Left cardiac atrium (tissue), 4 donors: ENCODE data around the gene GPR137C. TPM values are rescaled to one million over a fixed set of nuclear protein-coding genes. Genes with fewer than 3 reads are reported as not detected.

Experiments used
- ATAC-seq, 2 donors: fragments of 200-7000 bp; cut with Tn5 transposase; one replicate each; pipeline ENCODE4 v1.9.1; 2020; ENCODE audit warnings: mild to moderate bottlenecking in 2 of 2, moderate library complexity in 2 of 2
- DNase-seq: peaks from one replicate; pipeline ENCODE4 v3.0.0-alpha.2; 2020
- intact Hi-C, 2 donors: fragments of 100-400 bp; cut with DNase I; formaldehyde crosslinking; loops; one replicate each; pipeline versions ENCODE4 v1.14.1 to v1.15.1; 2022 to 2023
- total RNA-seq, 2 donors: library from RNA; stranded (reverse); fragmentation: NEBNext Ultra II Directional; extraction: Animal tissue kit (Norgen Biotek cat#: 25700); gene quantifications; one replicate each; pipeline ENCODE4 v1.2.1, GENCODE V29; 2021
- donor health status: DM: no; HTN: yes; CAD: no.
- donor health status: DM: no; HTN: yes; CAD: no; lungs with severe emphysema.
- donor health status: DM: yes; HTN: yes; CAD: no.
- donor health status: Dilated cardiomyopathy.

GPR137C gene
- total RNA-seq, 2 donors from 2014 or later, result 0.52 to 0.74 TPM

DNA sequence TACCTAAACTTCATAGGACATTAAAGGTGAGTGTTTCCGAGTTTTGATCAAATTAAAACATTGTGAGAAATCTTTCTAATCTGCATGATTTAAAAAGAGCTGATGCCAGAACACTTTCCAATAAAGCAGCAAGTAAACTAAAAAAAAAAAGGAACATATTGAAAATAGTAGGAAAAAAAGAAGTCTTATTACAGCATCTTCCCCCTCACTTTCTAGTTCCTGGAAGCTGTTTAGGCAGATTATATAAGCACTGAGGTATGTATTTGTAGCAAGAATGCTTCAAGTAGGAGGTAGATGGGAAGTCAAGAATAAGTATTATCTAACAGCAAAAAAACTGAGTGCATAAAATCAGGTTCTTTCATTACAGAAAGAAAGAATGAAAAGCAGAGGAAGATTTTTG is 96.9 kb downstream of the GPR137C start:
- intact Hi-C loops, result no loop called here
- DNase-seq, result no peak
- no peak for ATAC-seq

DNA sequence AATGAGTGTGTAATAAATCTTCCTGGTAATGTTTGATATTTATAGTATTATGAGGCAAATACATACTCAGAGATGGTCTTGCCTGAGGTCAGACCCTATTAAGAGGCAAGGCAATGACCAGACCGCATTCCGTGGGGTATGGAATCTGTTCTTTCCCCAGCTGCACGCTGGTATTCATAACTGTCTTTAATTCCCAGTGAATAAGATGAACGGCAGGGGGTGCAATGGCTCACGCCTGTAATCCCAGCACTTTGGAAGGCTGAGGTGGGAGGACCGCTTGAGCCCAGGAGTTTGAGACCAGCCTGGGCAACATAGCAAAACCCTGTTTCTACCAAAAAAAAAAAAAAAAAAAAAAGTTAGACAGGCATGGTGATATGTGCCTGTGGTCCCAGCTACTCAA is 98.1 kb downstream of the GPR137C start:
- ATAC-seq (no peak), DNase-seq (no peak)
- intact Hi-C loops, result no loop called here

DNA sequence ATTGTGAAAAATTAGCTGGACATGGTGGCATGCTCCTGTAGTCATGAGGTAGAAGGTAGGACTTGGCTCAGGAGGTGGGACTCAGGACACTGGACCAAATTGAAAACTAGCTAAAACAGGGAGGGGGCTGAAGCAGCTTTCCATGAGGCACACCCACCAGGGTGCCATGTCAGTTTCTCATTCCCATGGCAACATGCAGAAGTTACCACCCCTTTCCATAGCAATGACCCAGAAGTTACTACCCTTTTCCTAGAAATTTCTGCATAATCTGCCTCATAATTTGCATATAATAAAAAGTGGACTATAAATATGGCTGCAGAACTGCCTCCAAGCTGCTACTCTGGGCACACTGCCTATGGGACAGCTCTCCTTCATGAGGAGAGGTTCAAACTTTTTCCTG is 104.3 kb downstream of the GPR137C start:
- intact Hi-C loops, result no loop called here
- no peak for DNase-seq
- ATAC-seq, result no peak

DNA sequence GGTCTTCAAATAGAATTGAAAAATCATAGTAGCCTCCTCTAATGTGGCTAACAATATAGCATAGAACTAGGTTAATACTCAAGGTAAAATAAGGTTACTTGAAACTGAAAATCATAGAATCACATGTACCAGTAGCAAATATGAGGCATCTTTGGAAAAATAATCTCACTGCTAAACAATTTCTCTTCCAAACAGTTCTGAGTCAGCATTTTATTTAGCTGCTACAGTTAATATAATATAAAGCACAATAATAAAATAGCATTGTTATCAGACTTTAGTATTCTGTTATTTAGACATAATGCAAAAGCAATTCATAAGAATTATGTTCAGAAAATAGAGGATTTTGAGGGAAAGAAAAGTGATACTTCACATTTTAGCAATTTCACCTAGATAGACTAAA is 107.7 kb downstream of the GPR137C start:
- no peak for ATAC-seq
- intact Hi-C loops, result no loop called here

DNA sequence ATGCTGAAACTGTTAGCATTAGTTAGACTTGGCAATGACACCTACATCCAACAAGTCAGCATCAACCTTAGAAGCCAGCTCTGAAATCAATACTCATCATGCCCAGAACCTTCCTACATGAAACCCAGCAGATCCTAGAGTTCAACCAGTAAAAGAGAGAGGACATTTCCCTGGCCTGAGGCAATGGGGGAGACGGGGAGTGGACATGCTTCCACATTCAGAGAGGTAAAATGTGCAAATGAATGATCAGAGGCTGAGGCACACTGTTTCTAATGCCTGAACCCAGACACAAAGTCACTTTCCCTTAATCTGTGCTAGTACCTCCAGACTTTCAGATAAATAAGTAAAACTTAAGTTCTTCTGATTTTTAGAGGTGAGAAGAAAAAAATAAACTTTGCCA is 108.2 kb downstream of the GPR137C start:
- no peak for DNase-seq
- no peak for ATAC-seq
- intact Hi-C loops, result no loop called here

More for the DNA sequence above, 107.7 kb downstream of the GPR137C start:
- DNase-seq, result no peak

DNA sequence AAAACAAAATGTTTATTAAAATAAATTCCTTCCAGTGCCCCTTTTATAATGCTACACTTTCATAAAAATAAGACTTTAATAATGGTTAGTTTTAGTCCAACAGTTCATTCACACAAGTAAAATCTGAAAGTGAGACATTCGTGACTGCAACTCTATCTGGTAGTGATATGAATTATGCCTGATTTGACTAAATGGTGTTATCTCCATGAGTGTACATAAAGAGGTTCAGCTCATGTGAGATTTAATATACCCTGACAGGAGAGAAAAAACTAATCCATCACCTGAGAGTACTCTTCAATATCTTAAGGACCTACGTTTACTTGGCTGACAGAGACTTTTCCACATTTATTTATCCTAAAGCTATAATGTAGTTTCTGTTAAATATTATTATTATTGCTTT is 108.7 kb downstream of the GPR137C start:
- DNase-seq (no peak), ATAC-seq (no peak)
- intact Hi-C loops, result no loop called here

DNA sequence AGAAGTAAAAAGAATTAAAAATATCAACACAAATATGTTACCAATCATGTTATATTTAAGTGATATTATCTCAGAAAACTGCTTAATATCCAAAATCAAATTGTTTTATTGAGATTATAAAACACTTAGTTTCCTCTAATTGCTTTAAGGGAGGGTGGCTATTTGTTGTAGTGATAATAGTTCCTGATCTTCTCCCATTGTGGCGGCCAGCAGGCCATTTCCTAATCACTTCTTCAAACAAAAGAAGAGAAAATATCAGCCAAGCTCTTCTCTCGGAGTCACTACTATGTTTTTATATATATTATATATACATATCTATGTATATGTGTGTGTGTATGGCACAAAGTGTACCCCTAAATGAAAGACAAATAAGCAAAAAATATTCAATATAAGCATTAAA is 111.2 kb downstream of the GPR137C start:
- ATAC-seq, result no peak
- no peak for DNase-seq
- intact Hi-C loops, result no loop called here

DNA sequence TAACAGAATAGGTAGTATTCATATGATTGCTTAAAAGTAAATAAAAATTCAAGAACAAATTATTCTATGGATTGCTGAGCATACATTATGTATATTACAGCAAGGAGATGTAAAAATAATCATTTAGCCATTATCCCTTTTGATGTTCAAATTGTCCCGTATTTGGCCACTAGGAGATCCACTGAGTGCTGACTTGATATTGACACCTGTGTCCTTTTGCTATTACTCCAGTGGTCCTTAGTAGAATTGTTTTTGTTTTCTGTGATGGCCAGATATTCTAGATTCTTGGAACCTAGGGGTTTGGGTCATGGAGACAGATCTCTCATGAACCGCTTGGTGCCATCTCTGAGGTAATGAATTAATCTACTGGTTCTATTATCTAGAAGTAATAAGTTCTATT is 126.0 kb downstream of the GPR137C start:
- ATAC-seq, result no peak
- intact Hi-C loops, result no loop called here

DNA sequence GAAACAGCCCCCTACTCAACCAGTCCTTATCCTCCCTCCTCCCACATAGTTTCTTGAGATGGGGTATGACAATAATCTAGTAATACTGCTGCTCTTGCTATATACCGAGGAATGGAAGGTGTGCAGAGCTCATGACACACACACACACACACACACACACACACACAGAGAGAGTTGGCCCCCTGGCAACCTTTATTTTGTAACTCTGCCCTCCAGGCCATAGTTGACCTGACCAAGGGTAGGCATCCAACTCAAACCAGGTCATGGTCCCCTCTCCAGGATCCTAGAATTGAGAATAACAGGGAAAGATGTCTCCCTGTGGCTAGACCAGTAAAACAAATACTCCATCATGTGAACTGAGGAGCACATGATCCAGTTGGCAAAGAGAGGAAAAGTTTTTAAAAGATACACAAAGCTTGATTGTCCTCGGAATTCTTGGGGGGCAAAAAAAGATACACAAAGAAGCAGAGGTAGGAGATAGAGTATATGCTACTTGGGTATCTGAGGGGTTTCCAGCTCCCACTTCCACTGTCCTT is 131.4 kb downstream of the GPR137C start:
- intact Hi-C loops, result no loop called here
- no peak for ATAC-seq

More for the DNA sequence above, 126.0 kb downstream of the GPR137C start:
- DNase-seq, result no peak

DNA sequence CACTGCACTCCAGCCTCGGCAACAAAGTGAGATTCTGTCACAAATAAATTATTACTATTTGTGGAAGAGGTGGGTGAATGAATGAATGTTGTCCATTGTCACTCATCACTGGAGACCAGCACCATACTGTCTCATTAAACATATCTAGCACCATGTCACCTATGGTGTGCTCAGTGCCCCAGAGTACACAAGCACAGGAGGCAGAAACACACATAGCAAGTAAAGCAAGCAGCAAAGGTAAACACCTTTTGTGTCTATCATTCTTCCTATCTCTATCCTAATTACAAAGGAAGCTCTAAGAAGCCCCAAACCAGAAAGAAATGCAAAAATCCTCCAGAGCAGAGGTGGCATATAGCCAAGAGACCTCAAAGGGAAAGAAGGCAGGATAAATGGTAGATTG is 133.5 kb downstream of the GPR137C start:
- intact Hi-C loops, result no loop called here
- DNase-seq (no peak), ATAC-seq (no peak)

More for the DNA sequence above, 131.4 kb downstream of the GPR137C start:
- DNase-seq, result no peak

Other genes starting within 250 kb of the GPR137C start
- 1 to 10 TPM; 2.3 to 2.4 TPM for gene PTGER2, start 238.5 kb upstream of the GPR137C start, total RNA-seq
- 1 to 10 TPM; 4.6 to 6.2 TPM for gene TXNDC16, start 331 bp upstream of the GPR137C start, total RNA-seq
- gene ERO1A, start 142.7 kb downstream of the GPR137C start, total RNA-seq, result 10 to 100 TPM; 17.1 to 24.2 TPM
- 10 to 100 TPM; 64.1 to 75.0 TPM for gene PSMC6, start 154.4 kb downstream of the GPR137C start, total RNA-seq
- 10 to 100 TPM; 11.5 to 12.5 TPM for gene STYX, start 177.3 kb downstream of the GPR137C start, total RNA-seq
- gene GNPNAT1, start 238.8 kb downstream of the GPR137C start, total RNA-seq, result 10 to 100 TPM in 1 of 2 donors, 1 to 10 TPM in 1; 9.3 to 16.6 TPM